ENCODE measurements around the gene FUT7.
"Not testable (repeated sequence)": the region's sequence is repeated elsewhere in the genome, so short reads cannot be mapped to it uniquely, and the experiment has no call there.

Gene FUT7

DNA sequence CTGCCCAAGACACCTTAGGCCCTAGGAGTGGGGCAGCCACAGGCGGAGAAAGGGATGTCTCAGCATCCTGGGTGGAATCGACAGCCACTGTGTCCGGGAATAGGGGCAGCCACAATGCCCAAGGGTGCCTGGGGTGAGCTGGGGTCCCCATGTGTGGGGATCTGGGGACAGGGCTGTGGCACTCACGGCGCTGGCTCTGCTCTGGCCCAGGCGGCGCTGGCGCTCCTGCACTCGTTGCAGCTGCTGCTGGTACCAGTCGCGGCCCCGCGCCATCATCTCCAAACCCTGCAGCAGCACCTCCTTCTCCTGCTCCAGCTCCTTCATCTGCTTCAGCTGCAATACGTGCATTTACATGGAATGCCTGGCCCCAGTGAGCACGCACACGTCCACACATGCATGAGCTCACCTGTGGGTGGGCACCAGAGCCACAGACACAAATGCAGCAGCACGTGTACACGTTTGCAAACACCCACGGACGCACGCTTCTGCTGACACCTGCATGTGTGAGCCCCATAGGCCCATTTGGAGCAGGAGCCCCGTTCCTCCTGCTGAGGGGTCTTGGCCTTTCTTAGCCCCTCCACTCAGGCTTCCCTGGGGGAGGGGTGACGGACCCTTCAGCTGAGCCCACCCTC, 33.6 kb upstream of the FUT7 start:
- DNase-seq = no peak

DNA sequence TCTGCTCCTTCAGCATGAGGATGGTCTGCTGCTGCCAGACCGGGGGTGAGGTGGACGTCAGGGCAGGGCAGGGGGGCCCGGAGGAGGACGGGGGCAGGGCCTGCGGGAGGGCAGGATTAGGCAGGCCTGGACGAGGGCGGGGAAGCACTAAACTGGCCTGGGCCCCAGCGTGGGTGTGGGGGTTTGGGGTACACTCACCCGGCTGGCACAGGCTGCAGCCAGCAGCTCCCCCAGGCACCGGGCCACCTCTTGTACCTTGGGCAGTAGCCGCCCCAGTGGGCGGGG, 32.9 kb upstream of the FUT7 start:
- DNase-seq = no peak

GRCh38 chr9:137064027-137064879, 32.4 kb upstream of the FUT7 start:
- no peak for DNase-seq

DNA sequence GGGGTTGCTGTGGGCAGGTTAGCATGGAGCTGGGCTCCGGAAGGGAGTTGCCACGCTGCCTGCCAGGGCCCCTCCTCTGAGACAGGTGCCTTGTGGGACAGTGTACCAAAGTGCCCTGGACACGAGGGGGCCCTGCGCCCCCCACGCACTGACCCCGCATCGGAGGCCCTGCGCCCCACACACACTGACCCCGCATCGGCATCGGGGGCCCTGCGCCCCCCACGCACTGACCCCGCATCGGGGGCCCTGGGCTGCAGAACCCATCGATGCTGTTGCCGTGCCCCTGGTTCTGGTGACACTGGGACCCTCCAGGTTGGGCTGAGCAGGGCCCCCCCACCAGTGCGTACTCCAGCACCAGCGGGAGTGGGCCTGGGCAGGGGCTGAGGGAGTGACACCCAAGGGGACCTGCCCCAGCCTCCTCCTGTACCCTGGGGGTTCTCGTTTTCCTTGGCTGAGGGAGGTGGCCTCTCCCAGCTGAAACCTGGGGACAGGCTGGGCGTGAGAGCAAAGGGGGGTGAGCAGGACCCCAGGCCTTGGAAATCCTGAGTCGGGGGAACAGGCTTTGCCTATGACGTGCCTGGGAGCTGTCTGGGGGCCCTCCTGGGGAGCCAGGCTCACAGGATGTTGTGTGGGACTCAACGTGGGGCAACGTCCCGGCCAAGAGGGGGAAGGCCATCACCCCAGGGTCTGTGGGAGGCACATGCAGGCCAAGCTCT, 31.6 kb upstream of the FUT7 start:
- no peak for DNase-seq

DNA sequence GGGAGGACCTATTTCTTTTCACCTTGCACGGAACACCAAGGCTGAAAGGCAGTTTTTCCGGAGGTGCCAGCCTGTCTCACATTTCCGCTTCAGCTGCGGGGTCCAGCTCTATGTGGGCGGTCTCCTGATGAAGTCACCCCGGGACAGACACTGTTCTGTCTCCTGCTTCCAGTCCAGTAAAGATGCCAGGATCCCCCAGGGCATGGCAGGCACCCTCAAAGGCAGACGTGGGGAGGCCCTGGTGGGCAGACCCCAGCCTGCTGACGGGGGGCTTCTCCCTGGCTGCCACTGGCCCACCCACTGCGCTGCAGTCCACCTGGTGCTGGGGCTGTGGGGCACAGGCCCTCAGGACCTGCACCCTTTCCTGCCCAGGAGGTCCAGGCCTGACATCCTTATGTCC, 30.9 kb upstream of the FUT7 start:
- DNase-seq = not testable (repeated sequence)

- DNase-seq = no peak
These were observed 30.5 kb upstream of the FUT7 start for GRCh38 chr9:137062384-137062783.

- DNase-seq = no peak
These were observed 26.8 kb upstream of the FUT7 start for GRCh38 chr9:137058521-137059234.

GRCh38 chr9:137057545-137057944, 25.7 kb upstream of the FUT7 start:
- no peak for DNase-seq

GRCh38 chr9:137056739-137057415, 25.0 kb upstream of the FUT7 start:
- no peak for DNase-seq

- no peak for DNase-seq
These were observed 23.8 kb upstream of the FUT7 start for GRCh38 chr9:137055385-137056364.

GRCh38 chr9:137054932-137055384, 23.1 kb upstream of the FUT7 start:
- DNase-seq = no peak

- DNase-seq = peak; percentile 74
These were observed 22.4 kb upstream of the FUT7 start, which contains the start of gene ENTPD2 for GRCh38 chr9:137053944-137054931. Gene ENTPD2, minus strand, starts transcription at chr9:137054061. Its CDS starts 64 bp downstream, at chr9:137053997.

DNA sequence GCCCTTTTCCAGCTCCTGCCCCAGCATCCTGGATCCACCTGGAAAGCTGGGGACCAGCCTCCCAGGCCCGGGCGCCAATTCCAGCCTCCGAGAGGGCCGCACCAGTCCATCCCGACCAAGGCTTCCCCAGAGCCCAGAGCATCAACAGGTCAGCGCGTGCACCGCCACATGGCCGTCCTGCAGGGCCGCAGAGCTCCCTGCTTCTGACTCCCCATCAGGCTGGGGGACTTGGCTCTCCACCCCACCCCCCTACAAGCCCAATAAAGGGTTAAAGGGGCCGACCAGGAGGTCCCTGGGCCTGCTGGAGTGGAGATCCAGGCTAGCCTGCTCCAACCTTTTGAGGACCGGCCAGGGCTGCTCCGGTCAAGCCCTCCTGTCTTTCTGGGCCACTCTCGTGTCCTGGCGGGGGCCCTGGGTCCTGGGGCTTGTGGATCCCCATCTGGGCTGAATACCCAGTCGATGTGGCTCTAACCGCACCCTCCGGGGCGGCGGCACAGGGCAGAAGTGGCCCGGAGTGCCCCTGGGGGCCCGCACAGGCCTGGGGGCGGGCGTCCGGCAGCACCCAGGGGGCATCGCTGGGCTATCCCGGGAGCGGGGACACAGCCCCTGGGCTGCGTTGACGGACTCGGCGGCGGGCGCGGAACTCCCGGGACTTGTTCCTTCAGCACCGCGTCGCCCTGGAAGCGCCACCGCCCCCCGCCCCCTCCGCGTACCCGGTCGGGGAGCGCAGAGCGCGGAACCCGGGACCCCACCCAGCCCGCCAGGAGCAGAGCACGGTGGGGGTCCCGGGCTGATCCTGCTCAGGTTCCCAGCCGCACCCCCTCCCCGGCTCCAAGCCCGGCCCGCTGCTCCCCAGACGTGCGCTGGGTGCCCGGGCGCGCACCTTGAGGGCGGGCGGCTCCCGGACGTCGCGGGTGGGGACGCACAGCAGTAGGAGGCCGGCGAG, 21.4 kb upstream of the FUT7 start:
- DNase-seq = no peak

GRCh38 chr9:137052293-137052692, 20.4 kb upstream of the FUT7 start:
- DNase-seq = no peak

- DNase-seq = no peak
These were observed 19.3 kb upstream of the FUT7 start for GRCh38 chr9:137051145-137051724.

- DNase-seq = no peak
These were observed 18.7 kb upstream of the FUT7 start for GRCh38 chr9:137050570-137050969.

DNA sequence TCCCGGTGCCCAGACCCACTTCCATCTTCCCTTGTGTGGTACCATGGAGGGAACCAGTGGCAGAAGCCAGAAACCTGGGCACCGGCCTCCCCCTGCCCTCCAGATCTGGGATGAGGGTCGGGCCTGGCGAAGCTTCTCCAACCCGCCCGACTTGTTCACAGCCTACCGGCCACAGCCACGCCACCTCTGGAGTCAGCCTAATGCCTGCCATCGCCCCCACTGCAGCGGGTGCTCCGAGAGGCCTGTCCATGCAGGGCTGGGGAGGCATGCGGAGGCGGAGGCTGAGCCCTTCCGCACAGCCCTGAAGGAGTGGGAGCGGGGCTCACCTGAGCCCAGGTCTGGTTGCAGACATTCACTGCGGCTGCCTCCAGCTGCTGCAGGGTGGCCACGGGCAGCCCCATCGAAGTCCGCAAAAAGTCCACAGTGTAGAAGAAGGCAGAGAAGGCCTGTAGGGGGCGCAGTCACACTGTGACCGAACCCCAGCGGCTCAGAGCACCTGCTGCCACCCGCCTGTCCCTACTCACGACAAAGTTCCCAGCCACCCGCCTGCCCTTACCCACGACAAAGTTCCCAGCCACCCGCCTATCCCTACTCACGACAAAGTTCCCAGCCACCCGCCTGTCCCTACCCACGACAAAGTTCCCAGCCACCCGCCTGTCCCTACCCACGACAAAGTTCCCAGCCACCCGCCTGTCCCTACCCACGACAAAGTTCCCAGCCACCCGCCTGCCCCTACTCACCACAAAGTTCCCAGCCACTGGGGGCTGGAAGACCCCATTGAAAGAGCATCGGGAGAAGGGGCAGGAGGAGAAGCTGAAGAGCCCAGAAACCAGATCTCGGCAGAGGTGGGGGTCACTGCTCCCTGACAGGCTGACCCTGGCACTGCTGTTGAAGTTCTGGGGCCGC, 17.9 kb upstream of the FUT7 start:
- peak; percentile 31 for DNase-seq

Data from NCI-H1048 (cell line).